SW480 (cell line): ENCODE data around the gene SH3RF1.

Experiments used
- DNase-seq: peaks from one replicate; pipeline ENCODE4 v3.0.0-alpha.2; 2016; ENCODE audit warnings: low spot score

Gene SH3RF1

DNA sequence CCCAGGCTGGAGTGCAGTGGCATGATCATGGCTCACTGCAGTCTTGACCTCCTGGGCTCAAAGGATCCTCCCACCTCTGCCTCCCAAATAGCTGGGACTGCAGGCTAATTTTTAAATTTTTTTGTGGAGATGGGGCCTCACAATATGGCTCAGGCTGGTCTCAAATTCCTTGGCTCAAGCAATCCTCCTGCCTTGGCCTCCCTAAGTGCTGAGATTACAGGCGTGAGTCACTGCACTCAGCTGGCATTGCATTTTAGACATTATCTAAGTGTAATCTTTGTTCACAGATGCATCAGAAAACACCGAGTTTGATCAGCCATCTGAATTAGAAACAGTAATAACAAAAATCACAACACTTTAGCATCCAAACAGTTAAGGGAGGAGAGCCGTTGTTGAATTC is 207.3 kb downstream of the SH3RF1 start:
- DNase-seq = no peak

- DNase-seq = no peak
These were observed 207.9 kb downstream of the SH3RF1 start for GRCh38 chr4:169062897-169063244.

GRCh38 chr4:169061386-169061785 is 209.4 kb downstream of the SH3RF1 start:
- DNase-seq = no peak

DNA sequence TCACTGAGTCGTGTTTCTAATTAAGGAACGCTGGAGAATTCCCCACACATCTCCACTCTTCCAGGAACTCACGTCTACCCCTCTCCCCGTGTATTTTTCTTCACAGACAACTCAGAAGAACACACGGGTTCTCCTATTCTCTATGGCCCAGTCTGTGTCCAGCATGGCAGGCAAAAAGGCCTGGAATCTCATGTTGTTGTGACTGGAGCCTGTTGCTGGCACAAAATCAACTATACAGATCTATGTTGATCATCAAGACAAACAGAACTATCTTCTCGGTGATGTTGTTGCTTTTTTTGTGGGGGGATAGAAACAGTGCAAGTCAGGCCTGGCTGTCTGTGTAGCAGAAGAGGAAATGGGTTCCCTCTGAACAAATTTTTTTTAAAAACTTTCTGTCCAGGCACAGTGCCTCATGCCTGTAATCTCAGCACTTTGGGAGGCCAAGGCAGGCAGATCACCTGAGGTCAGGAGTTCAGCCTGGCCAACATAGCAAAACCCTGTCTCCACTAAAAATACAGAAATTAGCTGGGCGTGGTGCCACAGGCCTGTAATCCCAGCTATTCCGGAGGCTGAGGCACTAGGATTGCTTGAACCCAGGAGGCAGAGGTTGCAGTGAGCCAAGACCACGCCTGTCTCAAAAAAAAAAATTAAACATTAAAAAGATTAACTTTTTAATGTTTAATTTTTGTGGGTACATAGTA is 210.2 kb downstream of the SH3RF1 start:
- DNase-seq = no peak

DNA sequence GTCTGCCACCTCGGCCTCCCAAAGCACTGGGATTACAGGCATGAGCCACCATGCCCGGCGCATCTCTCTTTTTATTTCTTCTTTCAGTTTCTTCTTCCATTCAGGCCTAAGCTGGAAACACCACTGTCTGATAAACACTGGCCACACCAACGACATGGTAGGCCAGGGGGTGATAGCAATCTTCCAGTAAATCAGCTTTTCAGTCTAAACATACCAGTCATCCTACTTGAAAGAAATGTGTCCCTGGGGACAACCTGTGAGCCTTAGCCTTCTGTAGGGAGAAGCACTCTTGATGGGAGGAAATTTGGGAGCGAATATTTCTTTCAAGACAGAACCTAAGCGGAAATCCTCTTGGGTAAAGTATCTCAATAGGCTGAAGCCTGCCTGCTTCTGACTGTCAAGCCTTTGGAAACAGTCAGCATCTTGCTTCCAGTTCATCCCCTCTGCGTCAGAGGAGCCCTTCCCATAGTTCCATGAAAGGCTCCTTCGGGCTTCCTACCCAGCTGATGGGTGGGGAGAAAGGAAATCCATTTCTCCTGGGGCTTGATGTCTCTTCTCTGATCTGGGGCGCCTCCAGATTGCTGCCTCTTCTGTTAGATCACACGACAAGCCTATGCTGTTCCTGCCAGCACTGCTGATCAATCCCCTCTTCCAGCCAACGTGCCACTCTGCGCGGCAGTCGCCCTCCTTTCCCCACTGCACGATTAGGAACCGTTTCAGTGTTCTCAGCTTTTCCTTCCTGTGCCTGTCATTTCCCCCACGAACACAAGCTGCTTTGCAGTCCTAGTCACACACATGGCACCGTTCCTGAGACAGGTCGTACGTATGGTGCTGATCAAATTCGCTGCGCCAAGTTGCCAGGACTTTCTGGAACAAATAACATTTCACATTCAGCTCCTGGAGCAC is 211.2 kb downstream of the SH3RF1 start:
- DNase-seq = no peak

DNA sequence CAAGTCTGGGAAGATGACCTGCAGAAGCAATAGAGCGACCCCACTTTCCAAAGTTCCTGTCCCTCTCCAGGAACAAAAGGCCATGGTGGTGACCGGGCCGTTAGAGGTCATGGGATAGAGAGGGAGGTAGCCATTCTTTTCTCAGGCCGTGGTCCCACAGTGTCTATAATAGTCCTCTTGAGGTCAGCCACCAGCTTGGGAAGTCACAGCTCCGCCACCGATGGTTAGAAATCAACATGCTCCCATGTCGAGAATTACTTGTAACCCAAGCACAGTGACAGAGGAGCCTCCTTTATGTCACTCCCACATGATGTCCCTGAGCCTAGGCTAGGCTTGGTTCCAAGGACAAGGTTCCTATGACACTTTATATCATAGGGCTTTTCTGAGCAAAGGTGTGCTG is 212.4 kb downstream of the SH3RF1 start:
- no peak for DNase-seq

GRCh38 chr4:169054879-169055278 is 215.9 kb downstream of the SH3RF1 start:
- no peak for DNase-seq

DNA sequence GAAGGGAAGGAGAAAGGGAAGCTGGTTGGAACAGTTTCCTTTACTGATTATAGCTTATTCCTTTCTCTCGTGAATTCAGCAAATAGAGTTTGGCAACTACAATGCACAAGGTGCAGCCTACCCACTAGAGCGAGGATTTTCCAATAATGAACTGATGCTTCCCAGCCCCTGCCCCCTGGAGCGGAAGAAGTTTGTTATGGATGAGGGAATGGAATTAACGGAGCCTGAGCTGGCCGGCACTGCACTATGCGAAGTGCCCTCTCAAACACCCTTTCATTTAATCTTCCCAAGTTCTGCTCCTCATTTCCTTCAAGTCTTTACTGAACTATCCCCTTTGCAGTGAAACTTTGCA is 218.2 kb downstream of the SH3RF1 start:
- DNase-seq = no peak

DNA sequence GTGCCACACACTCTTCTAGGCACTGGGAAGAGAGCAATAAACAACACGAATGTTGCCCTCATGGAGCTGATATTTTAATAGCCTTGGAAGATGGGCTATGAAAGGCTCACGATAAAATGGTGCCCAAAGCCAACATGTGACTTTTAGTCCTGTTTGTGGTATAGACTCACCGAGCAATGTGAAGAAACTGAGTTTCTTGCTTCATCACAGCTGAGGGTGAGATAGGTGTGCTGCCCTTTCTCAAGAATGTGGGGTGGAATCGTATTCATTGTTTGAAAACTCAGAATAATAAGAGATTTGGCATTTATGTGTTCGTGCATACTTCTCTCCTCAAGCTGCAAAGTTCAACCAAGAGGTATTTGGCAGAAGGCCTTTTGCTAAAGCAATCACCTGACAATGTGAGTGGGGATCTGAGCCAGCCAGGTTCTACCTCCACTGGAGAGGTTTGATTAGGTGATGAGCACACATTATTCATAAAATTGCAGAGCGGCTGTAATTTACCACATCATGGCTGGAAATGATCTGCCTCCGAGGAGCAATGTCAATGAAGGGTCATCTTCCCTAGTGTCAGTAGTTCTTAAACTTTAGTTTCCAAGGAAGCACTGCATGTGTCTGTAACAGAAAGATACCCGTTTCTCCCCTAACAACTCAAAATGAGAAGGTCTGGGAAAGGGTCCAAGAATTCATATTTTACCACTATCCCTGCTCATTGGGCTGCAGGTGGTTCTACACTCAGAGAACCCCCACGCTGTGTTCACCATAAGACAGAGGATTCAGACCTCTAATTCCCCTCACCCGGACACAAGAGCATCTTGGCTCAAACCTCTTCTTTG is 218.8 kb downstream of the SH3RF1 start:
- DNase-seq = no peak

- no peak for DNase-seq
These were observed 219.6 kb downstream of the SH3RF1 start for GRCh38 chr4:169050881-169051760.

GRCh38 chr4:169050284-169050683 is 220.5 kb downstream of the SH3RF1 start:
- DNase-seq = no peak

DNA sequence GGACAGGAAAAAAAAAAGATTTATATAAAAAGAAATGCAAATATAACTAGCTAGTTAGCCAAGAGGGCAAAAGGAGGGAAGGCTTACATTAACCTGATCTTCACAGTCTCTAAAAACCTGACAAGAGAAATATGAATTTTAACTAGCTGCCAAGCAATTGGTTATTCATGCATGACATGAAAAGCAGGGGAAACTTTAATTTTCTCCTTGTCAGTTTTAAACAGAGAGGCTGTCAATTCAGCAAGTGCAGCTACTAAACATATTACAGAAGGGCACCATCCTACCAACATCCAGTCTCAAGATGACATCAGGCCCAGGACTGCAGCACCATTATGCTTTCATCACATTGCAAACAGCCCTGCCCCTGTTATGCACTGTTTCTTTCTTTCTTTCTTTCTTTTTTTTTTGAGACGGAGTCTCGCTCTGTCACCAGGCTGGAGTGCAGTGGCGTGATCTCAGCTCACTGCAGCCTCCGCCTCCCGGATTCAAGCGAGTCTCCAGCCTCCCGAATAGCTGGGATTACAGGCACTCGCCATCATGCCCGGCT is 221.8 kb downstream of the SH3RF1 start:
- no peak for DNase-seq

DNA sequence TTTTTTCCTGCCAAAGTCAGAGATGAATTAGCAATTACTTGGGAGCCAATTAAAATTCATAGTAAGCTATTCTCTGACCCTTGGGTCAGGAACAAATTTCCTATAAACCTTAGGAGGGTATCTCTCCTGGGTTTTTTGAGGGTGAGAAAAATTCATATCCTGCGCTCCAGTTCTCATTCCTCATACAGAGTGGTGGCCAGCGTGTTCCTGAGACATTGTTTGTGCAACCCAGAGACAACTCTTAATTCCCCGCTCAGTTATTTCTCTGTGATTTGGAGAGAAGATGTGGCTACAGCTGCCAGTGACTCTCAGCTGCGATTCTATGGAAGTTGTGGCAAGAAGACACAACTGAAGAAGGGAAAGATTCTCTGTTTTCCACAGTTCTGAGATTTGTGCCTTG is 222.8 kb downstream of the SH3RF1 start:
- no peak for DNase-seq

DNA sequence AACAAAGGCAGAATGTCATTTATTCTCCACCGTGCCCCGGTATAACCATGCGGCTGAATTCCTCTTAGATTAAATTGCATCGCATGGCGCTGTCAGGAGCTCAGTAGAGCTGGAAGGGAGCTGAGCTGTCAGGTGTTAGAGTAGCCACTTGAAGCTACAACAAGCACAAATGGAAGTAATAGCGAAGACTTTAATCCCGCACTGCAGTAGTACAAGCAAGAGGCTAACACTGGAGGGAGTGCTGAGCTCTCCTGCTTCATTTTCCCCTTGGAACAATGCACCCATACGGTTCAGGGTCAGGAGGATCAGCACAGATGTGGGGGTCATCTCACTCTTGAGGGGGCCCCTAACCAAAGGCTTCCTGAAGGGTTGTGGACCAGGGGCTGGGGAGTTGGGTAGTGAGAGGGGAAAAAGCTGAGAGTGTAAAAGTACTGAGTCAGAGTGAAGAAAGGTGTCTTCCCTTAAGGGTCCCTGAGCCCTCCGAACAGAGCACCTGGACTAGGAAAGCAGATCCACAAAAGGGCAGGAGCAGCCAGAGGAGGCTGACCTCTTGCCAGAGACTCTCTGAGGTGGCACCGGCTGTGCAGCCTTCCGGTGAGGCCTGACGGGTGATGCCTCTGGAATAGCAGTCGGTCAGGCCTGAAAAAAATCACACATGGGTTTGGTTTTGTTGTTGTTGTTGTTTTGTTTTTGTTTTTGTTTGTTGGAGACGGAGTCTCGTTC is 224.7 kb downstream of the SH3RF1 start:
- no peak for DNase-seq

DNA sequence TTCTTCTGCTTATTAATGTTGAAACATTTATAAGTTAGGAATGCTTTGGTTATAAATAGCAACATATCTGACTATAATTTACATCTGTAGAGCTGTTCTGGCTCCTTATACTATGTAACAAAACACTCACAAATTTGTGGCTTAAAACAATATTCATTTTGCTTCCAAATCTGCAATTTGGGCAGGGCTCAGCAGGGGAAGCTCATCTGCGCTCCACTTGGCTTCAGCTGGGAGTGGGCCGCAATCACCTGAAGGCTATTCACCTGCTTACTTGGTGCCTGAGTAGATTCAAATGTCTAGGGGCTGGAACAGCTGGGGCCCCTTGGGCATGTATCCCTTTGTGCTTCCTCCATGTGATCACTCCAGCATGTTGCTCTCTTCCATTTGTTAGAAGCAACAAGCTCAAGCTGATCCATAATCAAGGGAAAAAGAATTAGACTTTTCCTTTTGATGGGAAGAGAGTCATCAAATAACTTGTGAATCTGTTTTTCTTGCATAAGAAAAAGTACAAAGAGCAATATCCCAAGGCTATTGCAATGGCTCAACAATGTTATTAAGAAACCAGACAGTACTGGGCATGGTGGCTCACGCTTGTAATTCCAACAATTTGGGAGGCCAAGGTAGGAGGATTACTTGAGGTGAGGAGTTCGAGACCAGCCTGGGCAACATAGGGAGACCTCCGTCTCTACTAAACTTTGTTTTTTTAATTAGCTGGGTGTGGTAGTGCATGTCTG is 225.9 kb downstream of the SH3RF1 start:
- no peak for DNase-seq
